Body of pancreas (tissue), 4 donors: Measurements from ENCODE around the gene FOXA3.

Source experiments
- CTCF ChIP-seq, 7 experiments: fragments of 450-650 bp in 4 of 7; fragments of 200-600 bp in 3 of 7; sonication (generic) in 3 of 7; IDR thresholded peaks; one replicate each; pipeline ENCODE4 v1.5.1; 2016 to 2019; ENCODE audit warnings: antibody characterized with exemption in 7 of 7
- POLR2A ChIP-seq, 3 donors: fragments of 450-650 bp; IDR thresholded peaks; one replicate each; pipeline ENCODE4 v1.6.1; 2016; ENCODE audit warnings: antibody characterized with exemption in 3 of 3, mild to moderate bottlenecking in 2 of 3

GRCh38 chr19:45822716-45823115 lies 41.4 kb upstream of the FOXA3 start:
- TF ChIP-seq CTCF (IDR thresholded peaks at IDR 0.05) (no peak), POLR2A (IDR thresholded peaks at IDR 0.05) (no peak)
